ENCODE data around the gene MCAT. TPM values are rescaled to one million over a fixed set of nuclear protein-coding genes. Genes with fewer than 3 reads are reported as not detected.
A peak's percentile ranks its signal among the peaks of the same experiment; 100 is the strongest.

Gene MCAT
- total and polyA plus RNA-seq, 2 of the 4 experiments (the other 2 are of a cell fraction), result 7.3 to 19.7 TPM

DNA sequence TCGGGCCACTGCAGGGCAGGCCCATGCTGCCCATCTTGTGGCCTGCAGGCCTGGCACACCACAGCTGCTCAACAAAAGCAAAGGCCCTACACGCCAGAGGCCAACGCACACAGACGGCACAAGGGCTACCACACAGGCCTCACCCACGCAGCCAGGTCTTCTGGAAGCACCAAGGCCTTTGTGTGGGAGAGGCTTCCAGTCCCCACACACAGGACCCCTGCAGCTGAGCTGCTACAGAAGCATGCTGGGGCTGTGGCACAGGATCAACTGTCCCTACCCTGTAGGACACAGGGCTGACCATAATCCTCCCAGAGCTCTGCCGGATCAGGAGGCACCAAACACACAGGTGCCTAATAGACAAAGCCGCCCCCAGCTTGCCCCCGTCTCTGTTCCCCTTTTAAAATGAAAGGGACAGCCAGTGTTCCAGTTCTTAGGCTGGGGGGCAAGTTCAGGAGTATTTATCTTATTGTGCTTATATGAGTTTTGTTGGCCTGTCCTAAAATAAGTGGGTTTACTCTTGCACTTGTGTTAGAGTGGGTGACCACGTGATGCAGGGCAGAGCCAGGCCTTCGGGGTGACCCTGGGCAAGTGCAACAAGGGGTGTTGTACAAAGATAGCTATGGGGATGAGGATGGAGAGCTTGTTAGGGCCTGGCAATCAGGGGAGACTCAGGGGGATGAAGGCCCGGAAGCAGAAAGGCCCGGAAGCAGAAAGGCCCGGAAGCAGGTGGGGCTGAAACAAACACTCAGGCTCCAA lies 38.3 kb upstream of the MCAT start:
- Histone ChIP-seq H2BK20ac (ENCODE audit: low read depth, low read length) (no peak overlapping the region), H2AFZ (replicated peaks; ENCODE audit: low read length, poor library complexity) (no peak overlapping the region), H4K91ac (ENCODE audit: insufficient read depth, low read depth, low read length) (no peak overlapping the region), H4K8ac (ENCODE audit: low read depth in 2 of 2, low read length in 2 of 2) (no peak overlapping the region), H3K27ac (ENCODE audit: insufficient read depth, low read length) (no peak overlapping the region), H3K4me1 (ENCODE audit: control insufficient read depth, insufficient read depth, low read length) (peaks cover 5% of the 10 kb centered on the region), H3K4me3 (ENCODE audit: insufficient read depth, low read depth, low read length) (no peak overlapping the region), H3K4me2 (ENCODE audit: low read depth, low read length) (no peak overlapping the region), H2AK5ac (ENCODE audit: low read depth, low read length) (no peak overlapping the region), H3K27me3 (ENCODE audit: control insufficient read depth, insufficient read depth, low read length) (no peaks in the 10 kb centered on the region), H2BK5ac (ENCODE audit: low read depth, low read length, poor library complexity, severe bottlenecking) (no peak overlapping the region), H3K9ac (ENCODE audit: low read depth, low read length) (no peak overlapping the region), H3K18ac (ENCODE audit: low read depth, low read length) (no peak overlapping the region), H3K56ac (ENCODE audit: extremely low read depth, insufficient read depth, low read length) (no peak overlapping the region), H2BK120ac (ENCODE audit: low read depth, low read length) (no peak overlapping the region), H3K4ac (ENCODE audit: low read depth, low read length) (no peak overlapping the region), H2BK15ac (ENCODE audit: low read depth, low read length) (no peak overlapping the region), H3K9me3 (ENCODE audit: control insufficient read depth, insufficient read depth, low read length) (no peaks in the 10 kb centered on the region), H4K20me1 (ENCODE audit: insufficient read depth, low read length) (peaks cover 17% of the 10 kb centered on the region), H3K14ac (replicated peaks; ENCODE audit: low read depth, low read length) (no peak overlapping the region), H3K36me3 (ENCODE audit: control insufficient read depth, insufficient read depth, low read length) (peaks cover 19% of the 10 kb centered on the region; the same call in 1 of the 2 replicates), H2AK9ac (replicated peaks; ENCODE audit: low read depth, low read length, poor library complexity) (peak overlapping the region; percentile 55), H3K79me1 (ENCODE audit: low read depth in 1 of 2, low read length in 2 of 2) (peaks cover 3 to 48% of the 10 kb centered on the region in 2 experiments; a peak in 3 of 4 replicates), H4K5ac (ENCODE audit: low read depth, low read length) (no peak overlapping the region), H3K9me1 (ENCODE audit: insufficient read depth, low read length) (peaks cover 18% of the 10 kb centered on the region), H3K23ac (ENCODE audit: low read depth, low read length) (no peak overlapping the region)
- DNase-seq, result no peak
- ChIA-PET CTCF (no interaction called here), POLR2A (ENCODE audit: unreplicated experiment) (no interaction called here)
- TF ChIP-seq, protein P1, sequence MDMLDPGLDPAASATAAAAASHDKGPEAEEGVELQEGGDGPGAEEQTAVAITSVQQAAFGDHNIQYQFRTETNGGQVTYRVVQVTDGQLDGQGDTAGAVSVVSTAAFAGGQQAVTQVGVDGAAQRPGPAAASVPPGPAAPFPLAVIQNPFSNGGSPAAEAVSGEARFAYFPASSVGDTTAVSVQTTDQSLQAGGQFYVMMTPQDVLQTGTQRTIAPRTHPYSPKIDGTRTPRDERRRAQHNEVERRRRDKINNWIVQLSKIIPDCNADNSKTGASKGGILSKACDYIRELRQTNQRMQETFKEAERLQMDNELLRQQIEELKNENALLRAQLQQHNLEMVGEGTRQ (IDR thresholded peaks at IDR 0.05; ENCODE audit: low read depth, low read length), result no peak
- no peak for TF ChIP-seq BHLHE40 (IDR thresholded peaks at IDR 0.05; ENCODE audit: low read depth, low read length)
- no peak for TF ChIP-seq FOS (IDR thresholded peaks at IDR 0.05; ENCODE audit: low read depth, low read length)
- no peak for TF ChIP-seq CEBPB (IDR thresholded peaks at IDR 0.05; ENCODE audit: low read depth, low read length)
- TF ChIP-seq POLR2A (IDR thresholded peaks at IDR 0.05; ENCODE audit: low read depth, low read length), result no peak
- TF ChIP-seq RCOR1 (IDR thresholded peaks at IDR 0.05; ENCODE audit: insufficient replicate concordance, low read length), result no peak
- no peak for TF ChIP-seq NFE2L2 (IDR thresholded peaks at IDR 0.05; ENCODE audit: low read depth, low read length)
- no peak for TF ChIP-seq MXI1 (IDR thresholded peaks at IDR 0.05; ENCODE audit: borderline replicate concordance, low read depth, low read length)
- no peak for TF ChIP-seq CHD1 (IDR thresholded peaks at IDR 0.05; ENCODE audit: low read depth, low read length)
- no peak for TF ChIP-seq MAZ (IDR thresholded peaks at IDR 0.05; ENCODE audit: borderline replicate concordance, low read depth, low read length)
- TF ChIP-seq CTCF (conservative IDR thresholded peaks at IDR 0.05; ENCODE audit: low read depth, low read length), result no peak
- no peak for TF ChIP-seq ELK1 (IDR thresholded peaks at IDR 0.05; ENCODE audit: borderline replicate concordance, low read depth, low read length)
- TF ChIP-seq SMC3 (IDR thresholded peaks at IDR 0.05; ENCODE audit: low read depth, low read length), result no peak
- no peak for TF ChIP-seq MAFK (IDR thresholded peaks at IDR 0.05; ENCODE audit: low read depth, low read length)
- TF ChIP-seq RFX5 (IDR thresholded peaks at IDR 0.05; ENCODE audit: low read depth, low read length), result no peak
- TF ChIP-seq RAD21 (IDR thresholded peaks at IDR 0.05; ENCODE audit: low read length), result no peak
- no peak for ATAC-seq (ENCODE audit: low read depth)
- BruUV-seq (replicated peaks), result no TSS peak
- dilution Hi-C loops (cut with HindIII; ENCODE audit: low sequenced_read_pairs, unreplicated experiment) (no loop called here), intact Hi-C loops (cut with micrococcal nuclease) (no loop called here), in situ Hi-C loops (cut with MboI; ENCODE audit: low sequenced_read_pairs) (no loop called here)
- WGBS, 2 experiments (ENCODE audit: extremely low coverage in 2 of 2, insufficient read length in 1 of 2), result 85% methylated on average over 6 of the region's 13 CpGs; no CpG with 5 or more reads in 1 of the 2 experiments

Data from IMR-90 (cell line).